Epithelial cell of esophagus (primary cell): ENCODE results near the gene ZNF254.
A peak's percentile ranks its signal among the peaks of the same experiment; 100 is the strongest.
"Not testable (repeated sequence)": the region's sequence is repeated elsewhere in the genome, so short reads cannot be mapped to it uniquely, and the experiment has no call there.

ENCODE experiments used
- DNase-seq: peaks from one replicate; pipeline ENCODE4 v3.0.0; 2010; ENCODE audit warnings: low read depth
- H3K4me3 ChIP-seq: 2 replicates; pipeline ENCODE4 v1.5.1; 2011; ENCODE audit warnings: mild to moderate bottlenecking, low read length, control low read depth
- CTCF ChIP-seq: IDR thresholded peaks from 2 replicates; pipeline ENCODE4 v1.5.1; 2011; ENCODE audit warnings: low read depth, mild to moderate bottlenecking, low read length, control low read depth, inconsistent platforms; ENCODE audit not compliant: insufficient read depth; ENCODE audit errors: missing control alignments

ZNF254 gene

GRCh38 chr19:24081056-24081455, 5.9 kb upstream of the ZNF254 start:
- TF ChIP-seq CTCF: no peak
- no peak overlapping the region for H3K4me3 ChIP-seq
- no peak for DNase-seq

GRCh38 chr19:24098359-24098758, 11.4 kb downstream of the ZNF254 start:
- no peak for TF ChIP-seq CTCF
- no peak for DNase-seq
- H3K4me3 ChIP-seq: no peak overlapping the region

- no peak for TF ChIP-seq CTCF
- H3K4me3 ChIP-seq: no peak overlapping the region
- no peak for DNase-seq
Measured at GRCh38 chr19:24099829-24100228, 12.8 kb downstream of the ZNF254 start.

- DNase-seq, H3K4me3 ChIP-seq: not testable (repeated sequence)
Measured at GRCh38 chr19:24100597-24100996, 13.6 kb downstream of the ZNF254 start.

GRCh38 chr19:24101459-24102115, 14.6 kb downstream of the ZNF254 start:
- DNase-seq: no peak
- H3K4me3 ChIP-seq: no peak overlapping the region
- TF ChIP-seq CTCF: no peak

- H3K4me3 ChIP-seq: no peak overlapping the region
- DNase-seq: no peak
Measured at GRCh38 chr19:24127601-24128000, 40.6 kb downstream of the ZNF254 start.

GRCh38 chr19:24140099-24140498, 53.1 kb downstream of the ZNF254 start:
- peak; percentile 87 for DNase-seq
- no peak overlapping the region for H3K4me3 ChIP-seq
- no peak for TF ChIP-seq CTCF

More at GRCh38 chr19:24127601-24128000, 40.6 kb downstream of the ZNF254 start:
- no peak for TF ChIP-seq CTCF
